CD4-positive, alpha-beta T cell treated with Interleukin-1 beta for 1 hour (primary cell): ENCODE measurements around the gene CD70.
A peak's percentile ranks its signal among the peaks of the same experiment; 100 is the strongest.
"Not testable (repeated sequence)": the region's sequence is repeated elsewhere in the genome, so short reads cannot be mapped to it uniquely, and the experiment has no call there.

Source experiments
- DNase-seq, 2 donors: peaks; one replicate each; pipeline ENCODE4 v3.0.0-alpha.2; 2020 to 2022

The CD70 gene

GRCh38 chr19:6568816-6569215, 22.1 kb downstream of the CD70 start:
- no peak for DNase-seq

GRCh38 chr19:6568010-6568526, 22.9 kb downstream of the CD70 start:
- no peak for DNase-seq

GRCh38 chr19:6566727-6567126, 24.2 kb downstream of the CD70 start:
- DNase-seq, result not testable (repeated sequence)

GRCh38 chr19:6564393-6564792, 26.6 kb downstream of the CD70 start:
- peak in 1 of 2 donors; percentile 23 for DNase-seq

GRCh38 chr19:6562437-6562836, 28.5 kb downstream of the CD70 start:
- DNase-seq, result not testable (repeated sequence)

- no peak for DNase-seq
These were observed 34.3 kb downstream of the CD70 start for GRCh38 chr19:6556480-6557195.

- DNase-seq, result no peak
These were observed 34.9 kb downstream of the CD70 start for GRCh38 chr19:6556043-6556449.

GRCh38 chr19:6551607-6552450, 39.1 kb downstream of the CD70 start:
- DNase-seq, result peak; percentile 58 to 72

- DNase-seq, result no peak
These were observed 39.9 kb downstream of the CD70 start for GRCh38 chr19:6551091-6551490.

- DNase-seq, result not testable (repeated sequence)
These were observed 40.3 kb downstream of the CD70 start for GRCh38 chr19:6550679-6551078.

- no peak for DNase-seq
These were observed 47.0 kb downstream of the CD70 start for GRCh38 chr19:6543866-6544347.

GRCh38 chr19:6540918-6541689, 49.8 kb downstream of the CD70 start:
- no peak for DNase-seq

- no peak for DNase-seq
These were observed 51.4 kb downstream of the CD70 start for GRCh38 chr19:6539514-6539913.
